GM21423 (cell line): Measurements from ENCODE around the gene GASK1A.

Experiments
- ATAC-seq: cut with Tn5 transposase; IDR thresholded peaks from one replicate; pipeline ENCODE4 v1.9.1; 2021; ENCODE audit warnings: mild to moderate bottlenecking, moderate library complexity; ENCODE audit not compliant: unreplicated experiment

GASK1A gene

GRCh38 chr3:43080726-43081568 lies 101.8 kb downstream of the GASK1A start:
- ATAC-seq = no peak

GRCh38 chr3:43081796-43082195 lies 102.7 kb downstream of the GASK1A start:
- ATAC-seq = no peak

- ATAC-seq = no peak
Measured at GRCh38 chr3:43082457-43082856, 103.3 kb downstream of the GASK1A start.

GRCh38 chr3:43086460-43087165 lies 107.5 kb downstream of the GASK1A start:
- no peak for ATAC-seq

GRCh38 chr3:43087249-43087776 lies 108.2 kb downstream of the GASK1A start:
- no peak for ATAC-seq

GRCh38 chr3:43089081-43089480 lies 110.0 kb downstream of the GASK1A start:
- ATAC-seq = no peak

- no peak for ATAC-seq
Measured at GRCh38 chr3:43090238-43090637, 111.1 kb downstream of the GASK1A start.

GRCh38 chr3:43091481-43091880 lies 112.4 kb downstream of the GASK1A start:
- ATAC-seq = no peak

GRCh38 chr3:43093006-43093405 lies 113.9 kb downstream of the GASK1A start:
- no peak for ATAC-seq

GRCh38 chr3:43093974-43094373 lies 114.9 kb downstream of the GASK1A start:
- no peak for ATAC-seq

- ATAC-seq = no peak
Measured at GRCh38 chr3:43094381-43094780, 115.3 kb downstream of the GASK1A start.

- ATAC-seq = no peak
Measured at GRCh38 chr3:43094851-43095250, 115.7 kb downstream of the GASK1A start.

GRCh38 chr3:43095370-43095769 lies 116.3 kb downstream of the GASK1A start:
- ATAC-seq = no peak

GRCh38 chr3:43096761-43097160 lies 117.7 kb downstream of the GASK1A start:
- no peak for ATAC-seq

GRCh38 chr3:43097400-43098080 lies 118.4 kb downstream of the GASK1A start:
- no peak for ATAC-seq

GRCh38 chr3:43098761-43099160 lies 119.7 kb downstream of the GASK1A start:
- ATAC-seq = no peak

- no peak for ATAC-seq
Measured at GRCh38 chr3:43102773-43103480, 123.8 kb downstream of the GASK1A start.

GRCh38 chr3:43104039-43104438 lies 124.9 kb downstream of the GASK1A start:
- ATAC-seq = no peak

GRCh38 chr3:43104660-43105595 lies 125.8 kb downstream of the GASK1A start:
- ATAC-seq = no peak
